HepG2 (cell line): ENCODE measurements around the gene FBRSL1. TPM values are rescaled to one million over a fixed set of nuclear protein-coding genes. Genes with fewer than 3 reads are reported as not detected.

Experiments used
- polyA plus RNA-seq, 8 experiments: library from polyadenylated mRNA; depleted of rRNA in 3 of 8; stranded (reverse) in 7 of 8; unstranded in 1 of 8; fragments of >200 nt; fragmentation: Illumina TruSeq in 4 of 8; extraction: Trizol in 4 of 8; gene quantifications; 2 replicates each; pipeline versions ENCODE4 v1.2.1 to v1.2.3, GENCODE V29; 2011 to 2016; ENCODE audit warnings: low read depth in 4 of 8, missing spikeins in 1 of 8, mixed read lengths in 1 of 8; ENCODE audit not compliant: insufficient read depth in 1 of 8
- total RNA-seq, 5 experiments: library from RNA; depleted of rRNA; stranded (reverse); fragments of >200 nt; fragmentation: Illumina TruSeq; extraction: Trizol; gene quantifications; 2 replicates each; pipeline ENCODE4 v1.2.3, GENCODE V29; 2016; ENCODE audit warnings: low read depth in 1 of 5

FBRSL1 gene
- total and polyA plus RNA-seq, 2 of the 13 experiments (the other 11 are each of a cell fraction or from before 2014, with no cell fraction given) = 3.6 to 7.9 TPM

Other genes starting within 250 kb of the FBRSL1 start
- 0.04 TPM in 1 of 2 replicates, not detected in the other for gene GALNT9, start 160.6 kb upstream of the FBRSL1 start, total RNA-seq (2016; rRNA removed; fragmentation: Illumina TruSeq; extraction: Trizol)
- gene GALNT9, start 160.6 kb upstream of the FBRSL1 start, polyA plus RNA-seq (2011; rRNA removed) = not detected in 2 replicates
- gene LRCOL1, start 120.4 kb downstream of the FBRSL1 start, total RNA-seq (2016; rRNA removed; fragmentation: Illumina TruSeq; extraction: Trizol) = not detected in 2 replicates
- 0.14 TPM in 1 of 2 replicates, not detected in the other for gene LRCOL1, start 120.4 kb downstream of the FBRSL1 start, polyA plus RNA-seq (2011; rRNA removed)
- not detected in 2 replicates for gene P2RX2, start 128.6 kb downstream of the FBRSL1 start, total RNA-seq (2016; rRNA removed; fragmentation: Illumina TruSeq; extraction: Trizol)
- not detected in 2 replicates for gene P2RX2, start 128.6 kb downstream of the FBRSL1 start, polyA plus RNA-seq (2011; rRNA removed)
- 25.7 and 52.2 TPM in 2 replicates for gene POLE, start 197.2 kb downstream of the FBRSL1 start, total RNA-seq (2016; rRNA removed; fragmentation: Illumina TruSeq; extraction: Trizol)
- 23.2 and 25.3 TPM in 2 replicates for gene POLE, start 197.2 kb downstream of the FBRSL1 start, polyA plus RNA-seq (2011; rRNA removed)
- 38.3 and 42.9 TPM in 2 replicates for gene PXMP2, start 197.4 kb downstream of the FBRSL1 start, total RNA-seq (2016; rRNA removed; fragmentation: Illumina TruSeq; extraction: Trizol)
- gene PXMP2, start 197.4 kb downstream of the FBRSL1 start, polyA plus RNA-seq (2011; rRNA removed) = 24.4 and 25.5 TPM in 2 replicates
- 77.1 and 77.9 TPM in 2 replicates for gene PGAM5, start 220.7 kb downstream of the FBRSL1 start, total RNA-seq (2016; rRNA removed; fragmentation: Illumina TruSeq; extraction: Trizol)
- gene PGAM5, start 220.7 kb downstream of the FBRSL1 start, polyA plus RNA-seq (2011; rRNA removed) = 18.0 and 23.8 TPM in 2 replicates